ENCODE data around the gene PHF1.

The PHF1 gene

GRCh38 chr6:33446356-33446755 is 35.5 kb downstream of the PHF1 start:
- Histone ChIP-seq H2AFZ (ENCODE audit: low read length, unreplicated experiment) (no peak overlapping the region), H3K79me2 (ENCODE audit: control insufficient read depth, insufficient read depth, low read length, unreplicated experiment) (no peaks in the 10 kb centered on the region), H3K36me3 (ENCODE audit: insufficient read depth, low read length) (peaks cover 7% of the 10 kb centered on the region; the same call in 1 of the 2 replicates), H3K27ac (ENCODE audit: low read depth, low read length) (no peak overlapping the region), H3K27me3 (ENCODE audit: insufficient read depth, low read length) (no peaks in the 10 kb centered on the region), H3K4me3 (ENCODE audit: low read depth, low read length) (no peak overlapping the region), H3K4me1 (ENCODE audit: control insufficient read depth, insufficient read depth, low read length, unreplicated experiment) (no peaks in the 10 kb centered on the region)

- Histone ChIP-seq H3K27me3 (ENCODE audit: insufficient read depth, low read length) (no peaks in the 10 kb centered on the region), H2AFZ (ENCODE audit: low read length, unreplicated experiment) (no peak overlapping the region), H3K4me3 (ENCODE audit: low read depth, low read length) (no peak overlapping the region), H3K27ac (ENCODE audit: low read depth, low read length) (no peak overlapping the region), H3K36me3 (ENCODE audit: insufficient read depth, low read length) (peaks cover 7% of the 10 kb centered on the region; the same call in 1 of the 2 replicates), H3K4me1 (ENCODE audit: control insufficient read depth, insufficient read depth, low read length, unreplicated experiment) (peaks cover 7% of the 10 kb centered on the region), H3K79me2 (ENCODE audit: control insufficient read depth, insufficient read depth, low read length, unreplicated experiment) (peaks cover 5% of the 10 kb centered on the region)
Observed at GRCh38 chr6:33450434-33450833, 39.6 kb downstream of the PHF1 start.

- Histone ChIP-seq H3K36me3 (ENCODE audit: insufficient read depth, low read length) (peaks cover 6% of the 10 kb centered on the region; the same call in 1 of the 2 replicates), H3K4me3 (ENCODE audit: low read depth, low read length) (no peak overlapping the region)
Observed at GRCh38 chr6:33451606-33452005, 40.8 kb downstream of the PHF1 start.

GRCh38 chr6:33452496-33452895 is 41.7 kb downstream of the PHF1 start:
- Histone ChIP-seq H3K27ac (ENCODE audit: low read depth, low read length) (no peak overlapping the region), H3K36me3 (ENCODE audit: insufficient read depth, low read length) (peaks cover 11% of the 10 kb centered on the region; the same call in 1 of the 2 replicates), H3K4me3 (ENCODE audit: low read depth, low read length) (no peak overlapping the region)

More at GRCh38 chr6:33451606-33452005, 40.8 kb downstream of the PHF1 start:
- H3K27ac ChIP-seq (ENCODE audit: low read depth, low read length), result no peak overlapping the region
- H3K27me3 ChIP-seq (ENCODE audit: insufficient read depth, low read length), result no peaks in the 10 kb centered on the region
- H3K4me1 ChIP-seq (ENCODE audit: control insufficient read depth, insufficient read depth, low read length, unreplicated experiment), result peaks cover 8% of the 10 kb centered on the region
- no peak overlapping the region for H2AFZ ChIP-seq (ENCODE audit: low read length, unreplicated experiment)
- peaks cover 13% of the 10 kb centered on the region for H3K79me2 ChIP-seq (ENCODE audit: control insufficient read depth, insufficient read depth, low read length, unreplicated experiment)

GRCh38 chr6:33453393-33454008 is 42.7 kb downstream of the PHF1 start:
- Histone ChIP-seq H3K79me2 (ENCODE audit: control insufficient read depth, insufficient read depth, low read length, unreplicated experiment) (peaks cover 13% of the 10 kb centered on the region), H3K27ac (ENCODE audit: low read depth, low read length) (0 out of 2 replicates have a peak overlapping the region, but pooled peaks have one; percentile 9), H3K4me1 (ENCODE audit: control insufficient read depth, insufficient read depth, low read length, unreplicated experiment) (peaks cover 8% of the 10 kb centered on the region), H3K36me3 (ENCODE audit: insufficient read depth, low read length) (peaks cover 11% of the 10 kb centered on the region; the same call in 1 of the 2 replicates), H3K4me3 (ENCODE audit: low read depth, low read length) (peak overlapping the region; percentile 88), H2AFZ (ENCODE audit: low read length, unreplicated experiment) (no peak overlapping the region), H3K27me3 (ENCODE audit: insufficient read depth, low read length) (no peaks in the 10 kb centered on the region)

More at GRCh38 chr6:33452496-33452895, 41.7 kb downstream of the PHF1 start:
- peaks cover 13% of the 10 kb centered on the region for H3K79me2 ChIP-seq (ENCODE audit: control insufficient read depth, insufficient read depth, low read length, unreplicated experiment)
- H3K4me1 ChIP-seq (ENCODE audit: control insufficient read depth, insufficient read depth, low read length, unreplicated experiment), result peaks cover 8% of the 10 kb centered on the region
- no peaks in the 10 kb centered on the region for H3K27me3 ChIP-seq (ENCODE audit: insufficient read depth, low read length)
- H2AFZ ChIP-seq (ENCODE audit: low read length, unreplicated experiment), result no peak overlapping the region

- Histone ChIP-seq H3K27ac (ENCODE audit: low read depth, low read length) (0 out of 2 replicates have a peak within 1 kb of the TSS, but pooled peaks have one; percentile 9), H2AFZ (ENCODE audit: low read length, unreplicated experiment) (peak within 1 kb of the TSS; percentile 16), H3K4me1 (ENCODE audit: control insufficient read depth, insufficient read depth, low read length, unreplicated experiment) (peaks cover 8% of the 10 kb centered on the region), H3K79me2 (ENCODE audit: control insufficient read depth, insufficient read depth, low read length, unreplicated experiment) (peaks cover 13% of the 10 kb centered on the region), H3K4me3 (ENCODE audit: low read depth, low read length) (peak within 1 kb of the TSS; percentile 88), H3K27me3 (ENCODE audit: insufficient read depth, low read length) (no peaks in the 10 kb centered on the region), H3K36me3 (ENCODE audit: insufficient read depth, low read length) (peaks cover 11% of the 10 kb centered on the region; the same call in 1 of the 2 replicates)
Observed at GRCh38 chr6:33454009-33454946, 43.5 kb downstream of the PHF1 start, which contains the start of gene ZBTB9. Gene ZBTB9, plus strand, starts transcription at chr6:33454576. Its CDS starts 525 bp downstream, at chr6:33455101.

- Histone ChIP-seq H3K27ac (ENCODE audit: low read depth, low read length) (no peak overlapping the region), H3K79me2 (ENCODE audit: control insufficient read depth, insufficient read depth, low read length, unreplicated experiment) (peaks cover 13% of the 10 kb centered on the region), H3K27me3 (ENCODE audit: insufficient read depth, low read length) (no peaks in the 10 kb centered on the region), H2AFZ (ENCODE audit: low read length, unreplicated experiment) (peak overlapping the region; percentile 16), H3K4me3 (ENCODE audit: low read depth, low read length) (peak overlapping the region; percentile 88), H3K4me1 (ENCODE audit: control insufficient read depth, insufficient read depth, low read length, unreplicated experiment) (peaks cover 8% of the 10 kb centered on the region), H3K36me3 (ENCODE audit: insufficient read depth, low read length) (peaks cover 11% of the 10 kb centered on the region; the same call in 1 of the 2 replicates)
Observed at GRCh38 chr6:33455051-33455450, 44.2 kb downstream of the PHF1 start.

- H2AFZ ChIP-seq (ENCODE audit: low read length, unreplicated experiment), result no peak overlapping the region
- H3K27me3 ChIP-seq (ENCODE audit: insufficient read depth, low read length), result no peaks in the 10 kb centered on the region
- H3K27ac ChIP-seq (ENCODE audit: low read depth, low read length), result no peak overlapping the region
- peaks cover 13% of the 10 kb centered on the region for H3K79me2 ChIP-seq (ENCODE audit: control insufficient read depth, insufficient read depth, low read length, unreplicated experiment)
- H3K4me1 ChIP-seq (ENCODE audit: control insufficient read depth, insufficient read depth, low read length, unreplicated experiment), result peaks cover 8% of the 10 kb centered on the region
- H3K36me3 ChIP-seq (ENCODE audit: insufficient read depth, low read length), result peaks cover 11% of the 10 kb centered on the region; the same call in 1 of the 2 replicates
- no peak overlapping the region; the same call in 1 of the 2 replicates for H3K4me3 ChIP-seq (ENCODE audit: low read depth, low read length)
Observed at GRCh38 chr6:33456156-33456555, 45.3 kb downstream of the PHF1 start.

GRCh38 chr6:33458676-33459075 is 47.9 kb downstream of the PHF1 start:
- Histone ChIP-seq H3K36me3 (ENCODE audit: insufficient read depth, low read length) (peaks cover 11% of the 10 kb centered on the region; the same call in 1 of the 2 replicates), H3K4me3 (ENCODE audit: low read depth, low read length) (no peak overlapping the region), H3K27me3 (ENCODE audit: insufficient read depth, low read length) (no peaks in the 10 kb centered on the region), H2AFZ (ENCODE audit: low read length, unreplicated experiment) (no peak overlapping the region), H3K4me1 (ENCODE audit: control insufficient read depth, insufficient read depth, low read length, unreplicated experiment) (peaks cover 5% of the 10 kb centered on the region), H3K27ac (ENCODE audit: low read depth, low read length) (no peak overlapping the region), H3K79me2 (ENCODE audit: control insufficient read depth, insufficient read depth, low read length, unreplicated experiment) (peaks cover 13% of the 10 kb centered on the region)

- Histone ChIP-seq H3K4me1 (ENCODE audit: control insufficient read depth, insufficient read depth, low read length, unreplicated experiment) (peaks cover 5% of the 10 kb centered on the region), H2AFZ (ENCODE audit: low read length, unreplicated experiment) (no peak overlapping the region), H3K27me3 (ENCODE audit: insufficient read depth, low read length) (no peaks in the 10 kb centered on the region), H3K4me3 (ENCODE audit: low read depth, low read length) (no peak overlapping the region), H3K79me2 (ENCODE audit: control insufficient read depth, insufficient read depth, low read length, unreplicated experiment) (peaks cover 13% of the 10 kb centered on the region), H3K27ac (ENCODE audit: low read depth, low read length) (no peak overlapping the region), H3K36me3 (ENCODE audit: insufficient read depth, low read length) (peaks cover 11% of the 10 kb centered on the region; the same call in 1 of the 2 replicates)
Observed at GRCh38 chr6:33459226-33459625, 48.4 kb downstream of the PHF1 start.

Data from ACC112 (cell line).